Effector memory CD8-positive, alpha-beta T cell (primary cell): ENCODE results near the gene CRNN.

ENCODE experiments used
- ATAC-seq: fragments of 150-1000 bp; cut with Tn5 transposase; replicated peaks from 2 replicates; pipeline ENCODE4 v1.10.0; 2021; ENCODE audit warnings: mild to moderate bottlenecking, moderate library complexity
- DNase-seq, 3 experiments: peaks; one replicate each; pipeline ENCODE4 v3.0.0; 2021
- H3K27ac Mint-ChIP-seq, 2 donors: one replicate each; pipeline ENCODE4 v1.8.0; 2022; ENCODE audit warnings: mild to moderate bottlenecking in 2 of 2, mixed read lengths in 2 of 2, moderate library complexity in 2 of 2
- H3K27me3 Mint-ChIP-seq, 2 donors: one replicate each; pipeline ENCODE4 v1.8.0; 2022; ENCODE audit warnings: mixed read lengths in 2 of 2
- H3K36me3 Mint-ChIP-seq: one replicate; pipeline ENCODE4 v1.8.0; 2022; ENCODE audit warnings: mild to moderate bottlenecking, moderate library complexity, mixed read lengths; ENCODE audit not compliant: insufficient read depth
- H3K4me1 Mint-ChIP-seq, 2 donors: one replicate each; pipeline ENCODE4 v1.8.0; 2022; ENCODE audit warnings: low read depth in 2 of 2, mixed read lengths in 2 of 2
- H3K4me3 Mint-ChIP-seq, 2 donors: one replicate each; pipeline ENCODE4 v1.8.0; 2022; ENCODE audit warnings: mild to moderate bottlenecking in 2 of 2, mixed read lengths in 2 of 2, moderate library complexity in 2 of 2
- H3K9me3 Mint-ChIP-seq, 2 donors: one replicate each; pipeline ENCODE4 v1.8.0; 2022; ENCODE audit warnings: mixed read lengths in 2 of 2
- total RNA-seq, 9 experiments: gene quantifications; one replicate each; lab custom pipeline; 2026; lab: John Stamatoyannopoulos, UW

CRNN gene
- 0 reads per million in 9 experiments for total RNA-seq

DNA sequence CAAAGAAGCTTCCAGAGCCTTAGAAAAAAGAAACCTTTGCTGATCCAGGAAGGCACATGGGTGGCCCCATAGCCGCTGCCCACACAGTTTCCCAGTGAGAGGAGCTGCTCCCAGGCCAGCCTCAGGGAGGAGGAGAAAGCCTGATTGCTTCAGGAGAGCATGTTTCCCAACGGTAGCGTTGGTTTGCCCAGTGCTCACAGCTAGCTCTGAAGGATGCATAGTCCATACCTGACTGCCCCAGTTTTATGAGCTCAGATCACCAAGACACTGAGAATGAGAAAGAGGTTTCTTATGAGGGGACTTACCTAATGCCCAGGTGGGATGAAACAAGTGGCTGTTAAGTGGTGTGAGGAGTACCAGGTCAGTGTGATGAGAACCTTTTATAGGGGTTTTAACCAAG, at the start of gene CRNN:
CRNN (minus strand) TSS at position 355 of the 400 bp plus-strand sequence. CDS start 2,030 bp downstream, outside the sequence.
- Mint-ChIP-seq H3K27me3 (peaks cover 55 to 66% of the 10 kb centered on the region in 2 donors), H3K36me3 (no peaks in the 10 kb centered on the region), H3K27ac (no peak within 1 kb of the TSS), H3K4me3 (no peak within 1 kb of the TSS), H3K4me1 (no peaks in the 10 kb centered on the region), H3K9me3 (no peaks in the 10 kb centered on the region)
- DNase-seq (no peak), ATAC-seq (no peak)

DNA sequence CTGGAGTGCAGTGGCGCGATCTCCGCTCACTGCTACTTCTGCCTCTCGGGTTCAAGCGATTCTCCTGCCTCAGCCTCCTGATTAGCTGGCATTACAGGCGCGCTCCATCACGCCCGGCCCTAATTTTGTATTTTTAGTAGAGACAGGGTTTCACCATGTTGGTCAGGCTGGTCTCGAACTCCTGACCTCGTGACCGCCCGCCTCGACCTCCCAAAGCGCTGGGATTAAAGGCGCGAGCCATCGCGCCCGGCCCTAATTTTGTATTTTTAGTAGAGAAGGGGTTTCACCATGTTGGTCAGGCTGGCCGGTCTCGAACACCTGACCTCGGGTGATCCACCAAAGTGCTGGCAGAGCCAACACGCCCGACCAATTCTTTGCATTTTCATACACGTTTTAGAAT, 48.6 kb upstream of the CRNN start:
- peaks cover 5 to 14% of the 10 kb centered on the region in 2 donors for H3K27me3 Mint-ChIP-seq

DNA sequence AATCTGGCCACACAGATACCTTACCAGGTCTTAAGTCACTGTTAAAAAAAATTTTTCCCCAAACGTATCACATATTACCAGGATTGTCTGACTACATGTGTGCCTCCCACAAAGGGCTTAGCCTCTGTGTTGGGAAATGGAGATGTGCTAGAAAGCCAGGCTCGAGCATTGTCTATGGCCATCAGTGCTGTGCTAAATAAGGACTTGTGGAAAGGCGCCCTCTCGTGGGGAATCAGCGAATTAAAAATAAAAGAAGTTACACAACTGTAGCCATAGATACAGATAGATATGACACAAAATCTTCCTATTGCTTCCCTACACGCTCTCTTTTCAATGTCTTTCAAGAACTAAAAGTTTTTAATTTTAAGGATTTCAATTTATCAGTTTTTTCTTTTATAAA, 47.5 kb upstream of the CRNN start:
- Mint-ChIP-seq H3K36me3 (peaks cover 5% of the 10 kb centered on the region), H3K4me1 (peaks cover 22 to 28% of the 10 kb centered on the region in 2 donors), H3K9me3 (no peaks in the 10 kb centered on the region), H3K27me3 (peaks cover 6 to 7% of the 10 kb centered on the region in 2 donors), H3K4me3 (no peak overlapping the region), H3K27ac (no peak overlapping the region)
- DNase-seq = peak; percentile 63 to 66 (median 65)
- ATAC-seq = peak; percentile 61

More for the DNA sequence above, 48.6 kb upstream of the CRNN start:
- DNase-seq = no peak
- Mint-ChIP-seq H3K36me3 (peaks cover 5% of the 10 kb centered on the region), H3K27ac (no peak overlapping the region), H3K9me3 (no peaks in the 10 kb centered on the region), H3K4me3 (no peak overlapping the region), H3K4me1 (peaks cover 22 to 28% of the 10 kb centered on the region in 2 donors)
- no peak for ATAC-seq

DNA sequence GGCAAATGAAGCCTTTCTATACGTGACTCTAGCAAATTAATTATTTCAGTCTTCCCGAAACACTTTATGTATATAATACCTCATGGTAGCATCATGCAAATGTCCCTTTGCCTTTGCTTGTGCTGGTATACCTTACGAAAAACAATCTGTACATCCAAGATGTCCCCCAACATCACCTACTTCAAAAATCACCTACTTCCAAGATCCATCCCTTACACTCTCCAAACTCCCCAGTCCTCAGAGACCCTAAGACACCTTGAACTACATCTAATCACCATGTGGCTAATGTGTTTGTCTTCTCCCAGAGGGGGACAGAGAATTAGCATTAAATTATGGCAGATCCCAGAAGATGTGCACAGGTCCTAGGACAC, 46.5 kb upstream of the CRNN start:
- no peak for DNase-seq
- no peaks in the 10 kb centered on the region for H3K9me3 Mint-ChIP-seq
- H3K27ac Mint-ChIP-seq = peak overlapping the region; percentile 89 to 95
- peak overlapping the region; percentile 71 for H3K4me3 Mint-ChIP-seq
- peaks cover 22 to 28% of the 10 kb centered on the region in 2 donors for H3K4me1 Mint-ChIP-seq
- H3K27me3 Mint-ChIP-seq = peaks cover under 1 to 10% of the 10 kb centered on the region in 2 donors
- ATAC-seq = no peak
- H3K36me3 Mint-ChIP-seq = peaks cover 5% of the 10 kb centered on the region

DNA sequence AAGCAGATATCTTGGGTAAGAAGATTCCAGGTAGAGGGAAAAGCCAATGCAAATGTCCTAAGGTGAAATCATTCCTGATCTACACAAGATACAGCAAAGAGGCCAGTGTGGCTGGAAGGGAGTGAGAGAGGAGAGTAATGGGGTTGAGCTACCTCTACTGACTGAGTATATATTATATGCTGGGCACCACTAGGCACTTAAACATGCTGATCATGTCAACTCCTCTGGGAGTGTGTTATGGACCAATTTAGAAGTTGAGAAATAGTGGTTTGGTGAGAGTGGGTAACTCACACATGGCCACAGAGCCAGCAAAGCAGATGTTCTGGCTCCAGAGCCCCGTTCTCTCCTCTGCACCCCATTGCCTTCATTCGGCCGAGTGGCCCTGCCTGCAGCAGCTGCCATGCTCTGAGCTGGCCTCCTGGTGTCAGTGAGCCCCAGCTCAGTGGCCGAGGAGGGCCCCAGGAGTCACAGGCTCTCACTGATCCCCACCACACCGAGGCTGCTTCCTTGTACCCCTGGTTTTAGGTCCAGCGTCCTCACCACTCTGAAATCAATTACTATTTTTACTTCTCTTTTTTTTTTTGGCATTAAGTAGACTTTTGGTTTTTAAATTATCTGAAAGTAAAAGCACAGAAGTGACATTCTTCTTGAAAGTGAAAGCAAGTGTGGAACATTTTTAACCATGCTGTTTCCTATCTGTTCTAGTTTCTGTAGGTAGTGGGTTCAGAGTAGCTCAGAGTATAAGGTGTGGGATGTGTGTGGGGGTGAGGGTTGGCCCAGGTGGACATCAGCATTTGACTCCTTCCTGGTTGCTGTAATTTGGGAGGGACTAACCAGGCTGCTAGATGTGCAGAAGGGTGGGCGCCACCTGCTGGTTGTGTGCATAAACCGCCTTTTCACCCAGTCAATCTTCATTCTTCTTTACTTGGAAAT, 45.8 kb upstream of the CRNN start:
- Mint-ChIP-seq H3K27ac (peak overlapping the region; percentile 89 to 95), H3K27me3 (peaks cover 0 to 17% of the 10 kb centered on the region in 2 donors), H3K4me1 (peaks cover 22 to 28% of the 10 kb centered on the region in 2 donors), H3K36me3 (peaks cover 5% of the 10 kb centered on the region), H3K4me3 (peak overlapping the region; percentile 71), H3K9me3 (no peaks in the 10 kb centered on the region)
- DNase-seq (peak; percentile 64 to 71 (median 66)), ATAC-seq (peak; percentile 67)

DNA sequence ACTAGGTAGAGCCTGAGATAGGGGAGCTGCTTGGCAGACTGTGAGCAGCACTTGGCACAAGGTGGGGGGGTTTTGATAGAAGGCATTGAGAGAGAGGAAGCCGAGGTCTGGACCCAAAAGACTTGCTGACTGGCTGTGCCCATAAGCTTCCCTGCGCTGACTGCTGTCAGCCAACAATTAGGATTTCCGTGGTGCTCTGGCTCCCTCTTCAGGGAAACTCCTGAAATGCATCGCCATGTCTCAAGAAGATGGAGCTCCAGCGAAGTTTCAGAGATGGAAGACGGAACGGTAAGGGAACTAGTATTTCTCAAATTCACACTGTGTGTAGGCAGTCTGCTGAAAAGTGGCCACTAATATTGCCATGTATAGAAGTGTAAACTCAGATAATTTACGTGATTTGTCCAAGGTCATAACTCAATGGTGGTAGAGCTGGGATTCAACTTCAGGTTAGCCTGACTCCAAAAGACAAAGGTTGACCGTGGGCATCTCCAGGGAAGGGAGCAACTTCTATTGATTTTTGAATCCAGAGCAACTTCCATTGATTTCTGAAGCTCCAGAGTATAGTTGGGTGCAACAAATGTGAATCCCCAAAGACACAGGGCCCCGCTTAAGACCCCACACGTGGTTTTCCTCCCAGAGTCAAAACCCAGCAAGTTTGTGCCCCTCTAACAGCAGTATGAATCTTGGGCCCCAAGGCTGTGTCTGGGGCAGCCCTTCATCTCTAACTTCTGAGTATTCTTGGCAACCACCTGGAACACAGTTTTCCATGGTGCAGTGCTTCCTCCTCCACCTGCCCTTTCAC, 44.5 kb upstream of the CRNN start:
- Mint-ChIP-seq H3K9me3 (no peaks in the 10 kb centered on the region), H3K4me1 (peaks cover 22 to 28% of the 10 kb centered on the region in 2 donors), H3K27me3 (peaks cover 0 to 21% of the 10 kb centered on the region in 2 donors), H3K27ac (peak overlapping the region in 1 of 2 donors; percentile 95), H3K36me3 (peaks cover 5% of the 10 kb centered on the region), H3K4me3 (peak overlapping the region in 1 of 2 donors; percentile 71)
- ATAC-seq (peak; percentile 70), DNase-seq (peak; percentile 82 to 90 (median 82))

DNA sequence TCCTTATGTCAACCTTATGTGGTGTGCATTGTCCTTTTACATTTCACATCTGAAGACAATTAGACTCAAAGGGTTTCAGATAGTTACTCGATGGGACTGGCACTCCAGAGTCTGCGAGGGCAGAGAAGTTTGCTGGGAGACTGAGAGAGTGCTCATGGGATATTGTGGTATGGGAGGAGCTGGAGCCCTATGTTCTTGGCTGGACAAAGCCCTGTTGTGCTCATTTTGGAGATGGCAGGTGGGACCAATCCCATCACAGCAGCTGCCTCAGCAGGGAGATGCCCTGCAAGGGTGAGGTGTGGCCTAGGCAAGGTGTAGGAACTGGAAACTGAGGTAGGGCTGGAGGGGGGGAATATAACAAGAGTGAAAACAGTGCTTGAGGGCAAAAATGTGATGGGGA, 43.5 kb upstream of the CRNN start:
- no peak for DNase-seq
- peaks cover 5% of the 10 kb centered on the region for H3K36me3 Mint-ChIP-seq
- H3K4me3 Mint-ChIP-seq = no peak overlapping the region
- H3K27me3 Mint-ChIP-seq = peaks cover 0 to 21% of the 10 kb centered on the region in 2 donors
- ATAC-seq = no peak
- H3K27ac Mint-ChIP-seq = no peak overlapping the region
- peaks cover 22 to 28% of the 10 kb centered on the region in 2 donors for H3K4me1 Mint-ChIP-seq
- no peaks in the 10 kb centered on the region for H3K9me3 Mint-ChIP-seq

DNA sequence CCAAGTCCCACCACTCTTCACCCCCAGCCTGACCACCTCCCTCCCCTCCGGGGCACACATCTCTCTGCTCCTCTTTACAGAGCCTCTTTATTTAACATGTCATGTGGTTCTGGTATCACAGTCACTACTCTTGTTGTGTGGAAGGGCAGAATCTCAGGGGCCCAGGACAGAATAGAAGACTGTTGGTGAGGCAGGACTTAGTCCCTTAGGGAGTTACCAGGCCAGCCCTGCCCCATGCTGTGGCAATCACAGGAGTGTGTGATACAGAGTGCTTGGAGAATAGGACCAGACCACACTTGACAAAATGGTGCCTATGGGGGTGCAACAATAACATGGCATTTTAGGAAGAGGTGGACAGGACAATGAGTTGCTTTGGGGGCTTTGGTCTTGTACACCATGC, 43.0 kb upstream of the CRNN start:
- Mint-ChIP-seq H3K4me3 (no peak overlapping the region), H3K36me3 (peaks cover 5% of the 10 kb centered on the region), H3K27me3 (peaks cover 0 to 21% of the 10 kb centered on the region in 2 donors), H3K27ac (no peak overlapping the region), H3K9me3 (no peaks in the 10 kb centered on the region), H3K4me1 (peaks cover 22 to 28% of the 10 kb centered on the region in 2 donors)
- DNase-seq (no peak), ATAC-seq (no peak)

DNA sequence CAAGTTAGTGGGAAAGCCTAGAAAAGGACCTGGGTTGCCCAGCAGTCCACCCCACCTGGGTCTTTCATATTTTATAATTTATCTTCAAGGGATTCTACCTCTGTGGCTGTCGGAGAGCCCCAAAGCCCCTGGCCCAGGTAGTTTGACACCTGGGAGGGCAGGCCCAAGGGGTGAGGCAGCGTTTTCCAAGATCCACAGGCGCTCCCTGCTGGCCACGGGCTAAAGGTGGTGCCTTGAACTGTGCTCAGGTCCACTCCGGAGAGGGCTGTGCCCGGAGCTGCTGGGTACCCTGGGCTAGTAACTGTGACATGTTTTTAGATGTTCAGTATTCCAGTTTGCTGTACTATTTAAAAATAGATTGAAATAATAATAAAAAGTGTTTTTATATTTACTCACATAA, 37.2 kb upstream of the CRNN start:
- DNase-seq = no peak
- no peaks in the 10 kb centered on the region for H3K36me3 Mint-ChIP-seq
- no peaks in the 10 kb centered on the region for H3K4me1 Mint-ChIP-seq

DNA sequence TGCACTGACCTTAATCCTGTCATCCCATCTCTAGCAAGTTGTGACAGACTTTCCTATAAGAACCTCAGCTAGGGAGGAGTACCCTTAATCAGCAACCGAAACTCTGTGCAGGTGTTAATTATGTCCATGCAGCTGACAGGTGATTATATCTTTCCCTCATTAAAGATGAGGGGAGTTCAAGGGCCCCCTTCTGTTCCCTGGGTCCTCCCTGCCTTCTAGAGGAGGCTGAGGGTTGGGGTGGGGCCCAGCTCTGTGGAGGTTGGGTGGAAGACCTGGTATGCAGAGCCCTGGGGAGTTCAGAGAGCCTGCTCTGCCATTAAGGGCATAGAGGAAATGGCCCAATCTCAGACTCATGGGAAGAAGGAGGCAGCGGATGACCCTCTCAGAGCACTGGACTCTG, 35.6 kb upstream of the CRNN start:
- Mint-ChIP-seq H3K36me3 (no peaks in the 10 kb centered on the region), H3K27ac (no peak overlapping the region), H3K9me3 (no peaks in the 10 kb centered on the region), H3K4me3 (no peak overlapping the region), H3K27me3 (peaks cover 0 to 2% of the 10 kb centered on the region in 2 donors), H3K4me1 (no peaks in the 10 kb centered on the region)
- DNase-seq (no peak), ATAC-seq (no peak)

More for the DNA sequence above, 37.2 kb upstream of the CRNN start:
- peaks cover 0 to 14% of the 10 kb centered on the region in 2 donors for H3K27me3 Mint-ChIP-seq
- no peaks in the 10 kb centered on the region for H3K9me3 Mint-ChIP-seq
- no peak overlapping the region for H3K27ac Mint-ChIP-seq
- no peak overlapping the region for H3K4me3 Mint-ChIP-seq
- no peak for ATAC-seq

DNA sequence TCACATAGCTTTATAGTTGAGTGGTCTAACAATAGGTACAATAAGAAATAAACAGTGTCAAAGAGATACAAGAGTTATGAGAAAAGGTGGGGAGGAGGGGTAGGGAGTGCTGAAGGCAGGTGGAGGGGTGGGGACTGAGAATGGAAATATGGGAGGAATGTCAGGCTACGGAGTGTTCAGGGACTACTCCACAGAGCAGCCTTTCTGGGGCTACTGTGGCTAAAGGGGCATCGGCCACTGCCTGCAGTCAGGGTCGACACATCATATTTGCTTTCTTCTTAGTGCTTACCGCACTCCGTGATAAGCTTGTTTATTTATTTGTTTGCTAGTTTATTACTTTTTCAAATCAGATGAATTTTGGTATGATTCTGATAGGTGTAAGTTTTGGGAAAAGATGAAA, 34.4 kb upstream of the CRNN start:
- H3K36me3 Mint-ChIP-seq = no peaks in the 10 kb centered on the region
- ATAC-seq (no peak), DNase-seq (no peak)

DNA sequence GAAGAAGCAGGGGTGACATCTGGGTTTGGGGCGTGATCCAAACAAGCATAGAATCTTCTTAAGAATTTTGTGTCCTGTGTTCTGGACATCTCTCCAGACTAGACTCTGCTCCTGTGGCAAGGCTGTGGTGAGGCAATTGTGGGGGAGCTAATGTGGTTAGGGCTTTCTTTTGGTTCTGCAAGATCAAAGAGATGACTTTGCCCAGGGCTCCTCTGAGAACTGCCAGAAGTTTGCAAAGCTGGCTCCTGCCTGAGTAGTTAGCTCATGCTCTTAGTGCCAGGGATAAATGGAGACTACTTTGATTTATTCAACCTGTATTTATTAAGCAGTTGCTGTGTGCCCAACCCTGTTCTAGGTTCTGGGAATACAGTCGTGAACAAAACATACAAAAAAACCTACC, 34.0 kb upstream of the CRNN start:
- Mint-ChIP-seq H3K36me3 (no peaks in the 10 kb centered on the region), H3K9me3 (no peaks in the 10 kb centered on the region), H3K4me1 (no peaks in the 10 kb centered on the region), H3K27me3 (no peaks in the 10 kb centered on the region), H3K27ac (no peak overlapping the region), H3K4me3 (no peak overlapping the region)
- no peak for DNase-seq
- ATAC-seq = no peak

More for the DNA sequence above, 34.4 kb upstream of the CRNN start:
- no peak overlapping the region for H3K4me3 Mint-ChIP-seq
- H3K27me3 Mint-ChIP-seq = no peaks in the 10 kb centered on the region
- H3K4me1 Mint-ChIP-seq = no peaks in the 10 kb centered on the region
- no peak overlapping the region for H3K27ac Mint-ChIP-seq
- H3K9me3 Mint-ChIP-seq = no peaks in the 10 kb centered on the region

DNA sequence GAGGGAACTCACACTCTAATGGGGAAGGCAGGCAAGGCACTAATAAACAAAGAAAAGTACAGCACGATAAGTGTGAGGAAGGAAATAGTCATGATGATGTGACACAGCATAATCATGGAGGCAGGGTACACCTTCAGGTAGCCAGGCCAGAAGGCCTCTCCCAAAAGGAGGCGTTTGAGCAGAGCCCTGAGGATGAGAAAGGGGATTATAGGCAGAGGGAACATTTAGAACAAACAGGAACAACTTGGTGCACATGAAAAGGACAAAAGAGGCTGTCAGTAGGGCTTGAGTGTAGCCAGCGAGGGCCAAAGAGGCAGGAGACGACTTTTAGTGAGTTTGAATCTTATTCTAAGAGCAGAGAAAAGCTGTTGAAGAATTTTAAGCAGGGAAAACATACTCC, 33.4 kb upstream of the CRNN start:
- H3K4me3 Mint-ChIP-seq = no peak overlapping the region

More for the DNA sequence above, 33.4 kb upstream of the CRNN start:
- Mint-ChIP-seq H3K36me3 (no peaks in the 10 kb centered on the region), H3K27ac (no peak overlapping the region), H3K9me3 (no peaks in the 10 kb centered on the region), H3K4me1 (no peaks in the 10 kb centered on the region), H3K27me3 (no peaks in the 10 kb centered on the region)
- DNase-seq = no peak
- no peak for ATAC-seq
